Esophagus squamous epithelium (tissue), 5 donors: ENCODE results near the gene C15orf61. TPM values are rescaled to one million over a fixed set of nuclear protein-coding genes. Genes with fewer than 3 reads are reported as not detected.

Experiments
- DNase-seq: peaks from one replicate; lab custom pipeline; 2025; lab: John Stamatoyannopoulos, UW
- H3K27ac ChIP-seq, 4 donors: fragments of 200-600 bp; sonication (generic); one replicate each; pipeline ENCODE4 v1.5.1; 2016 to 2019; ENCODE audit warnings: mild to moderate bottlenecking in 1 of 4
- H3K27me3 ChIP-seq, 4 donors: fragments of 200-600 bp; sonication (generic); 1 replicate in 3 of 4; 2 replicates in 1 of 4; pipeline versions ENCODE4 v1.5.1 to v1.6.0; 2017 to 2021; ENCODE audit warnings: antibody characterized with exemption in 1 of 4
- H3K36me3 ChIP-seq, 3 donors: fragments of 200-600 bp; sonication (generic); one replicate each; pipeline ENCODE4 v1.5.1; 2016 to 2019
- H3K4me1 ChIP-seq, 3 donors: fragments of 200-600 bp; sonication (generic); one replicate each; pipeline ENCODE4 v1.5.1; 2017 to 2019
- H3K4me3 ChIP-seq, 4 donors: fragments of 200-600 bp; sonication (generic); 1 replicate in 3 of 4; 2 replicates in 1 of 4; pipeline ENCODE4 v1.5.1; 2016 to 2019; ENCODE audit warnings: mild to moderate bottlenecking in 2 of 4, moderate library complexity in 1 of 4
- H3K9me3 ChIP-seq, 3 donors: fragments of 200-600 bp; sonication (generic); one replicate each; pipeline ENCODE4 v1.5.1; 2016 to 2019
- POLR2A ChIP-seq, 4 donors: fragments of 450-650 bp; IDR thresholded peaks; one replicate each; pipeline ENCODE4 v1.6.1; 2017; ENCODE audit warnings: antibody characterized with exemption in 4 of 4, mild to moderate bottlenecking in 4 of 4, moderate library complexity in 3 of 4
- WGBS, 2 donors: methylation state at CpG; one replicate each; pipeline ENCODE4 v1.1.5; 2018; 5-methylcytosine and 5-hydroxymethylcytosine counted together
- intact Hi-C: fragments of 100-400 bp; cut with DNase I; formaldehyde crosslinking; loops from one replicate; pipeline ENCODE4 v1.15.0; 2022
- total RNA-seq, 4 donors: library from RNA; depleted of rRNA; stranded (reverse); fragments of >200 nt; gene quantifications; one replicate each; pipeline ENCODE4 v1.1.0, GENCODE V29; 2016
- TF ChIP-seq, protein P1 (sequence below), 6 experiments: fragments of 450-650 bp in 4 of 6; fragments of 200-600 bp in 2 of 6; sonication (generic) in 2 of 6; IDR thresholded peaks; one replicate each; pipeline ENCODE4 v1.5.1; 2016 to 2019; ENCODE audit warnings: antibody characterized with exemption in 6 of 6, mild to moderate bottlenecking in 4 of 6, moderate library complexity in 4 of 6
- donor health status: DM: yes; HTN: yes; CAD: no.

Gene C15orf61
- total RNA-seq, 4 donors from 2014 or later = 2.0 to 9.0 (median 3.5) TPM

DNA sequence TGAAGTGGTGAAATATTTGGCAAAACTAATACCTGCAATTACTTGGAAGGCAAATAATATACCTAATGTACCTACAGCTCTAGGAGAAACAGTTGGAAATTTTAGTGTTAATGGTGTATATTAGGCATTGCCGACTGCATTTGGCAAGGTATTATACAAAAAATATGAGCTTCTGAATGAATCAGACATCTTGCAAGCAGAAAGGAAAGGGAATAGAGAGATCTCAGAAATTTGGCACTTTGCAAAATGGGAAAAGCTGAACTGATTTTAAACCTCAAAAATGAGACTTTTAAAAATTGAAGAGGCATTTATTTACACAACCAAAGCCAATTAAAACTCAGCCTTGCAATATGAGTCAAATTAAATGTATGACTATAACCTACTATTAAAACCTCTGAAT is 40.2 kb upstream of the C15orf61 start:
- intact Hi-C loops = no loop called here
- H3K36me3 ChIP-seq = no peaks in the 10 kb centered on the region
- no peaks in the 10 kb centered on the region for H3K9me3 ChIP-seq
- no peak overlapping the region for H3K27ac ChIP-seq
- H3K4me3 ChIP-seq = no peak overlapping the region
- 48 to 54% methylated on average over 1 of the region's 1 CpG for WGBS, 2 donors
- no peaks in the 10 kb centered on the region for H3K4me1 ChIP-seq
- no peaks in the 10 kb centered on the region for H3K27me3 ChIP-seq
- DNase-seq = no peak
- TF ChIP-seq, protein P1, sequence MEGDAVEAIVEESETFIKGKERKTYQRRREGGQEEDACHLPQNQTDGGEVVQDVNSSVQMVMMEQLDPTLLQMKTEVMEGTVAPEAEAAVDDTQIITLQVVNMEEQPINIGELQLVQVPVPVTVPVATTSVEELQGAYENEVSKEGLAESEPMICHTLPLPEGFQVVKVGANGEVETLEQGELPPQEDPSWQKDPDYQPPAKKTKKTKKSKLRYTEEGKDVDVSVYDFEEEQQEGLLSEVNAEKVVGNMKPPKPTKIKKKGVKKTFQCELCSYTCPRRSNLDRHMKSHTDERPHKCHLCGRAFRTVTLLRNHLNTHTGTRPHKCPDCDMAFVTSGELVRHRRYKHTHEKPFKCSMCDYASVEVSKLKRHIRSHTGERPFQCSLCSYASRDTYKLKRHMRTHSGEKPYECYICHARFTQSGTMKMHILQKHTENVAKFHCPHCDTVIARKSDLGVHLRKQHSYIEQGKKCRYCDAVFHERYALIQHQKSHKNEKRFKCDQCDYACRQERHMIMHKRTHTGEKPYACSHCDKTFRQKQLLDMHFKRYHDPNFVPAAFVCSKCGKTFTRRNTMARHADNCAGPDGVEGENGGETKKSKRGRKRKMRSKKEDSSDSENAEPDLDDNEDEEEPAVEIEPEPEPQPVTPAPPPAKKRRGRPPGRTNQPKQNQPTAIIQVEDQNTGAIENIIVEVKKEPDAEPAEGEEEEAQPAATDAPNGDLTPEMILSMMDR (IDR thresholded peaks at IDR 0.05) = no peak
- TF ChIP-seq POLR2A (IDR thresholded peaks at IDR 0.05) = no peak

DNA sequence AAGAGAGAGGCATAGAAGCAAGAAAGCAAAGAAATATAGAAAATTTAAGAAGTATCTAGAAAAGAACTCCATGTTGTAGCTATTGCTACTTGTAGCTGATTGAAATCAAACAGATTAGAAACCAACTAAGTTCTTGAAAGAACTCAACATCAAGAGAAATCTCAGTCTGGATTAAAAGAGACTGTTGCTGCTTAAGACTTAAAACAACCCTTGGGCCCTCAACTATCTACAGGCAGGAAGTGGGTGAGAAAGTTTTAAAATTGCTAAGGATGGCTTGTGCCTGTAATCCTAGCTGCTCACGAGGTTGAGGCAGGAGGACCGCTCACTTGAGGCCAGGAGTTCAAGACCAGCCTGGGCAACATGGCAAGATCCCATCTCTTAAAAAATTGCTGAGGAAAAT is 39.3 kb upstream of the C15orf61 start:
- H3K27me3 ChIP-seq = no peaks in the 10 kb centered on the region
- no peaks in the 10 kb centered on the region for H3K9me3 ChIP-seq
- H3K4me3 ChIP-seq = no peak overlapping the region
- WGBS, 2 donors = 94 to 100% methylated on average over 2 of the region's 2 CpGs
- H3K36me3 ChIP-seq = no peaks in the 10 kb centered on the region
- no peak overlapping the region for H3K27ac ChIP-seq
- no peak for DNase-seq
- no peaks in the 10 kb centered on the region for H3K4me1 ChIP-seq
- intact Hi-C loops = no loop called here
- TF ChIP-seq, protein P1 (IDR thresholded peaks at IDR 0.05) = no peak
- TF ChIP-seq POLR2A (IDR thresholded peaks at IDR 0.05) = no peak

DNA sequence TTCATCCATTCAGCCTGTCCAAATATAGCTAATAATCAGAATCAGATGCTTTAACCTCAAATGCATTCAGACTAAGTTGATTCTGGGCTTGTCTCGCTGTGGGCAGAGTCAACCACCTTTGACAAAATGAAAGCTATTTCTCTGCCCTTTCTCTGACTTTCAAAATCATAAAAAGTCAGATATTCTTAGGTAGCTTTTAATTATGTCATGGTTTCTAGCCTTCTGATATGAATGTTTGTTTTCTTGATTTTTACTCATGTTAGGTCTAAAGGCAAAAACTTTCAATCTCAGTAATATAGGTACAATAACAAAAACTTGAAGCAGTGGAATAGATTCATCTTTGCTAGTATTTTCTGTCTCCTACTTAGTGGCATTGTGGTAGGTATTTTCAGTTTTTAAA is 25.3 kb upstream of the C15orf61 start:
- TF ChIP-seq POLR2A (IDR thresholded peaks at IDR 0.05) = no peak
- TF ChIP-seq, protein P1 (IDR thresholded peaks at IDR 0.05) = no peak
- DNase-seq = no peak
- H3K36me3 ChIP-seq = no peaks in the 10 kb centered on the region
- WGBS, 2 donors = 85 to 86% methylated on average over 1 of the region's 1 CpG
- H3K27ac ChIP-seq = no peak overlapping the region
- no peak overlapping the region for H3K4me3 ChIP-seq
- no peaks in the 10 kb centered on the region for H3K4me1 ChIP-seq
- no peaks in the 10 kb centered on the region for H3K27me3 ChIP-seq
- intact Hi-C loops = no loop called here
- no peaks in the 10 kb centered on the region for H3K9me3 ChIP-seq

DNA sequence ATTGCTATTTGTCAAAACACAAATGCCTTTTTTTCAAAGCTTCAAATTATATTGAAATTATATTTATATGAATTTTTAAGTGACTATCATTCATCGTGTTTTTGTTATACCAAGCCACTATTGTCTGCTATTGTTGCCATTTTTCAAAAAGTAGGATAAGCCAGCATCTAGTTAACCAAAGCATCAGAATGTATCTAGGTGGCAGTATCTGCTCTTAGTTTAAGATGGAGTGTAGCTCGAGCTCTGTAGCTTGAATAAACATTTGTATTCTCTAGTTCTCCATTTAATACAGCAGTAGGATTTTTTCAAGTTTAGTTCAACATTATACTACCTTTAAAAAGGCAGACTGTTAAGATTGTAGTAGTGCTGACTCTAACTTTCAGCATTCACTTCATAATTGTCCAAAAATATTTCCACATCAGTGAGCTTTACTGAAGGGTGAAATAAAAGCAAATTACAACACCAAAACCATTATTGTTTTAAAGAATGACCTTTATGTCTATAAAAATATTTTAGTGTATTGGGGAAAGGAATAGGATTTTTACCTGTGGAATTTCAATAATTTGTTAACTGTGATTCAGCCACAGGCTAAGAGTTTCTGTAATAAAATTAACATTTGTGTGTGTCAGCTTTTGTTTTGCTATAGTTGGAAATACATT is 19.6 kb upstream of the C15orf61 start:
- WGBS, 2 donors = 8 to 21% methylated on average over 2 of the region's 2 CpGs

DNA sequence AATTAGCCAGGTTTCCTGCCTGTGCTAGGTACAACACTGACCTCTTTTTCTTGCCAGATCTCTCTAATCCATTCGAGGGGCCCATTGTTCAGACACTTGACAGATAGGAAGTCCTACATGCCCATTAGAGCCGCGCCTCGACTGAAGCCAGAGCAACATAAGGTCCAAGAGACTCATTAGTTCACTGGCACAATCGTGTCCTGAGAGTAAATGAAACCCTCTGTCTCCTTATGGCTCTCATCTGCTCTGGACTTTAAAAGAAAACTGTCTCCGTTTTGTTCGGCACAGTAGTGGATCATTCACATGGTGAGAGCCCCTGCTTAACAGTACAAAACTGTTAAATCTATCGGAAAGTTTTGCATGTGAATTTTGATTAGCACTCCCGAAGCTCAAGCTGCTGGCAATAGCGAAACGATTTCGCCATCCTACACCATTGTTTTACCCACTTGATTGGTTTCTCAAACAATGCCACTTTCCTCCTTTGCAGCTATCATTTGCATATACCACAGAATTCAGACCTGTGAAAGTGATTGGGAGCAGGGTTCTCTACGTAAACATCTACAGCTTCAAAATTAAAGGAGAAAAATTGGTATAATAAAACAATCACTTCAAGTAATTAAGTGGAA is 19.0 kb upstream of the C15orf61 start:
- Histone ChIP-seq H3K36me3 (no peaks in the 10 kb centered on the region), H3K9me3 (no peaks in the 10 kb centered on the region), H3K27me3 (no peaks in the 10 kb centered on the region), H3K4me3 (peak overlapping the region in 1 of 4 donors; percentile 4), H3K27ac (no peak overlapping the region), H3K4me1 (peaks cover 0 to under 1% (median 0%) of the 10 kb centered on the region in 3 donors)
- intact Hi-C loops = no loop called here
- DNase-seq = no peak
- TF ChIP-seq, protein P1 (IDR thresholded peaks at IDR 0.05) = no peak
- TF ChIP-seq POLR2A (IDR thresholded peaks at IDR 0.05) = no peak
- 54 to 64% methylated on average over 13 of the region's 13 CpGs for WGBS, 2 donors

More for the DNA sequence above, 19.6 kb upstream of the C15orf61 start:
- DNase-seq = no peak
- Histone ChIP-seq H3K9me3 (no peaks in the 10 kb centered on the region), H3K27ac (no peak overlapping the region), H3K27me3 (no peaks in the 10 kb centered on the region), H3K4me3 (no peak overlapping the region), H3K4me1 (no peaks in the 10 kb centered on the region), H3K36me3 (no peaks in the 10 kb centered on the region)
- intact Hi-C loops = no loop called here
- TF ChIP-seq POLR2A (IDR thresholded peaks at IDR 0.05) = no peak
- TF ChIP-seq, protein P1 (IDR thresholded peaks at IDR 0.05) = peak in 4 of 6 experiments; percentile 6 to 21 (median 11)
